HCT116 (cell line): Measurements from ENCODE around the gene ECT2. TPM values are rescaled to one million over a fixed set of nuclear protein-coding genes. Genes with fewer than 3 reads are reported as not detected.

Source experiments
- ATAC-seq: fragments of 200-7000 bp; cut with Tn5 transposase; 2 replicates; pipeline ENCODE4 v1.9.1; 2020; ENCODE audit warnings: mild to moderate bottlenecking, moderate library complexity
- BruUV-seq: library from RNA; stranded (reverse); fragments of 400-500 nt; replicated peaks from 2 replicates; lab custom pipeline; 2021; lab: Mats Ljungman, UMichigan
- CTCF ChIA-PET: fragments of 300-600 bp; sonication (Branson Sonifier 250); formaldehyde crosslinking; loops from one replicate; lab custom pipeline; 2021; ENCODE audit warnings: antibody characterized with exemption; lab: Charles Lee
- POLR2A ChIA-PET: fragments of 300-600, 350-600 bp; sonication (Branson Sonifier 250); formaldehyde crosslinking; loops from one replicate; lab custom pipeline; 2021; ENCODE audit warnings: antibody characterized with exemption; lab: Charles Lee
- RAD21 ChIA-PET, 2 experiments: fragments of 300-600 bp; sonication (Branson Sonifier 250); formaldehyde crosslinking; loops; one replicate each; lab custom pipeline; 2023; ENCODE audit warnings: low total read pairs in 2 of 2; ENCODE audit not compliant: uncharacterized antibody in 2 of 2, unreplicated experiment in 2 of 2, low non-redundant PET in 1 of 2; lab: Charles Lee
- DNase-seq: peaks from one replicate; pipeline ENCODE4 v3.0.0-alpha.2; 2010; ENCODE audit warnings: low read depth, low spot score
- H2AFZ ChIP-seq: fragments of 200-600 bp; shearing (Covaris generic), sonication (generic); 2 replicates; pipeline ENCODE4 v1.6.1; 2017; ENCODE audit warnings: low read depth, mixed run types, mixed read lengths, antibody characterized with exemption, low read length; ENCODE audit not compliant: poor library complexity, severe bottlenecking
- H3K27ac ChIP-seq: 2 replicates; pipeline ENCODE4 v1.5.1; 2012; ENCODE audit warnings: low read depth, low read length
- H3K27me3 ChIP-seq: fragments of 200-600 bp; sonication (generic); 2 replicates; pipeline ENCODE4 v1.6.1; 2016; ENCODE audit warnings: mixed run types, low read length, mixed read lengths; ENCODE audit not compliant: insufficient read depth
- H3K36me3 ChIP-seq, 2 experiments: fragments of 200-500 bp in 1 of 2; fragments of 200-600 bp in 1 of 2; sonication (Bioruptor generic) in 1 of 2; sonication (generic) in 1 of 2; 2 replicates each; pipeline versions ENCODE4 v1.5.1 to v1.6.1; 2014 to 2016; ENCODE audit warnings: low read length in 2 of 2, inconsistent platforms in 1 of 2, mixed read lengths in 1 of 2, mixed run types in 1 of 2; ENCODE audit not compliant: insufficient read depth in 2 of 2, control insufficient read depth in 1 of 2
- H3K4me1 ChIP-seq, 2 experiments: fragments of 200-600 bp in 1 of 2; sonication (generic) in 1 of 2; 2 replicates each; pipeline versions ENCODE4 v1.5.1 to v1.6.1; 2012 to 2017; ENCODE audit warnings: low read length in 2 of 2, inconsistent platforms in 1 of 2, mild to moderate bottlenecking in 1 of 2, mixed read lengths in 1 of 2, mixed run types in 1 of 2, moderate library complexity in 1 of 2; ENCODE audit not compliant: insufficient read depth in 2 of 2, control insufficient read depth in 1 of 2
- H3K4me2 ChIP-seq: fragments of 200-600 bp; sonication (generic); 2 replicates; pipeline ENCODE4 v1.6.1; 2017; ENCODE audit warnings: mixed run types, low read length, mixed read lengths
- H3K4me3 ChIP-seq, 2 experiments: fragments of 200-600 bp in 1 of 2; sonication (generic) in 1 of 2; replicated peaks in 1 of 2; 2 replicates each; pipeline ENCODE4 v1.5.1; 2011 to 2016; ENCODE audit warnings: low read length in 2 of 2, control low read depth in 1 of 2, low read depth in 1 of 2, mild to moderate bottlenecking in 1 of 2, mixed read lengths in 1 of 2, mixed run types in 1 of 2
- H3K79me2 ChIP-seq: fragments of 200-600 bp; sonication (generic); 2 replicates; pipeline ENCODE4 v1.6.1; 2017; ENCODE audit warnings: mild to moderate bottlenecking, mixed run types, low read length, moderate library complexity, mixed read lengths; ENCODE audit not compliant: insufficient read depth
- H3K9ac ChIP-seq: fragments of 200-600 bp; sonication (generic); 2 replicates; pipeline ENCODE4 v1.6.1; 2016; ENCODE audit warnings: low read length, mixed read lengths
- H3K9me2 ChIP-seq: fragments of 200-600 bp; sonication (generic), shearing (Covaris generic); 2 replicates; pipeline ENCODE4 v1.6.1; 2017; ENCODE audit warnings: mixed run types, mild to moderate bottlenecking, moderate library complexity; ENCODE audit not compliant: insufficient read depth
- H3K9me3 ChIP-seq, 2 experiments: fragments of 200-500 bp in 1 of 2; fragments of 200-600 bp in 1 of 2; sonication (Bioruptor generic) in 1 of 2; sonication (generic) in 1 of 2; 2 replicates each; pipeline ENCODE4 v1.6.1; 2014 to 2017; ENCODE audit warnings: low read length in 2 of 2, mixed read lengths in 2 of 2, inconsistent platforms in 1 of 2, low read depth in 1 of 2, mild to moderate bottlenecking in 1 of 2, mixed run types in 1 of 2, moderate library complexity in 1 of 2; ENCODE audit not compliant: control insufficient read depth in 1 of 2, insufficient read depth in 1 of 2
- H4K20me1 ChIP-seq: fragments of 200-600 bp; sonication (generic), shearing (Covaris generic); 2 replicates; pipeline ENCODE4 v1.6.1; 2017; ENCODE audit warnings: mixed run types, mild to moderate bottlenecking, moderate library complexity; ENCODE audit not compliant: insufficient read depth
- CBX3 ChIP-seq: IDR thresholded peaks from 2 replicates; pipeline ENCODE4 v1.6.1; 2012; ENCODE audit warnings: low read depth
- CEBPB ChIP-seq: IDR thresholded peaks from 2 replicates; pipeline ENCODE4 v1.6.1; 2012; ENCODE audit warnings: low read depth
- CTCF ChIP-seq, 3 experiments: fragments of 200-600 bp in 1 of 3; sonication (generic) in 1 of 3; IDR thresholded peaks in 2 of 3; conservative IDR thresholded peaks in 1 of 3; 2 replicates each; pipeline ENCODE4 v1.5.1; 2012 to 2017; ENCODE audit warnings: low read depth in 2 of 3, low read length in 2 of 3, antibody characterized with exemption in 1 of 3, borderline replicate concordance in 1 of 3, control low read depth in 1 of 3, mild to moderate bottlenecking in 1 of 3, mixed read lengths in 1 of 3, mixed run types in 1 of 3, moderate library complexity in 1 of 3; ENCODE audit not compliant: insufficient read depth in 1 of 3
- EGR1 ChIP-seq: IDR thresholded peaks from 2 replicates; pipeline ENCODE4 v1.6.1; 2012; ENCODE audit warnings: low read depth
- EZH2phosphoT487 ChIP-seq: fragments of 200-600 bp; IDR thresholded peaks from 2 replicates; pipeline ENCODE4 v1.6.1; 2018; ENCODE audit warnings: antibody characterized with exemption, borderline replicate concordance
- FOSL1 ChIP-seq: IDR thresholded peaks from 2 replicates; pipeline ENCODE4 v1.6.1; 2012; ENCODE audit warnings: low read depth
- MAX ChIP-seq: IDR thresholded peaks from 2 replicates; pipeline ENCODE4 v1.6.1; 2012
- POLR2A ChIP-seq: IDR thresholded peaks from 2 replicates; pipeline ENCODE4 v1.7.0; 2011; ENCODE audit warnings: borderline replicate concordance; ENCODE audit not compliant: insufficient read depth, insufficient read length; ENCODE audit errors: extremely low read depth
- POLR2AphosphoS5 ChIP-seq: IDR thresholded peaks from 2 replicates; pipeline ENCODE4 v1.6.1; 2011; ENCODE audit warnings: mild to moderate bottlenecking, low read depth, low read length, moderate library complexity
- RAD21 ChIP-seq: IDR thresholded peaks from 2 replicates; pipeline ENCODE4 v1.6.1; 2012; ENCODE audit warnings: low read depth, mild to moderate bottlenecking
- SIN3A ChIP-seq: IDR thresholded peaks from 2 replicates; pipeline ENCODE4 v1.6.1; 2012; ENCODE audit warnings: low read depth
- SP1 ChIP-seq: IDR thresholded peaks from 2 replicates; pipeline ENCODE4 v1.6.1; 2012; ENCODE audit warnings: low read depth
- SRF ChIP-seq: IDR thresholded peaks from 2 replicates; pipeline ENCODE4 v1.6.1; 2012; ENCODE audit warnings: low read depth
- TCF7L2 ChIP-seq: IDR thresholded peaks from 2 replicates; pipeline ENCODE4 v1.7.0; 2011; ENCODE audit warnings: borderline replicate concordance, inconsistent platforms; ENCODE audit not compliant: insufficient read depth, insufficient read length; ENCODE audit errors: extremely low read depth
- ZNF274 ChIP-seq: fragments of 200-500 bp; sonication (Bioruptor generic); IDR thresholded peaks from 2 replicates; pipeline ENCODE4 v1.6.1; 2014; ENCODE audit warnings: mild to moderate bottlenecking, low read depth, low read length, inconsistent platforms
- intact Hi-C: fragments of 100-400 bp; cut with micrococcal nuclease; formaldehyde crosslinking; loops from 2 replicates; pipeline ENCODE4 v1.10.0; 2022
- total RNA-seq: library from RNA; stranded (reverse); gene quantifications from one replicate; pipeline ENCODE4 v1.2.1, GENCODE V29; 2021; ENCODE audit not compliant: unreplicated experiment
- TF ChIP-seq, protein P1 (sequence below): IDR thresholded peaks from 2 replicates; pipeline ENCODE4 v1.6.1; 2011; ENCODE audit warnings: mild to moderate bottlenecking, low read length, moderate library complexity; ENCODE audit not compliant: insufficient replicate concordance; ENCODE audit errors: extremely low read depth
- TF ChIP-seq, protein P2 (sequence below): IDR thresholded peaks from 2 replicates; pipeline ENCODE4 v1.6.1; 2012; ENCODE audit warnings: low read depth
- TF ChIP-seq, protein P3 (sequence below): IDR thresholded peaks from 2 replicates; pipeline ENCODE4 v1.6.1; 2012

The ECT2 gene
- total RNA-seq, 1 experiment from 2014 or later, result 95.6 TPM

- H3K4me2 ChIP-seq, result no peak overlapping the region
- BruUV-seq, result no TSS peak
- CTCF ChIA-PET, result interaction anchor here (0.9 to 1.6 kb wide), 5 partner anchors 9 to 99 kb away, joined by 3 to 4 read pairs (median 4); no protein-coding TSS in a partner anchor
Measured at GRCh38 chr3:172836390-172836997, 86.0 kb downstream of the ECT2 start.

More at GRCh38 chr3:172836390-172836997, 86.0 kb downstream of the ECT2 start:
- H3K4me3 ChIP-seq, result no peak overlapping the region
- ATAC-seq, result peak; percentile 84
- H3K9me3 ChIP-seq, result no peaks in the 10 kb centered on the region
- TF ChIP-seq ZNF274 (no peak), TCF7L2 (no peak), EGR1 (no peak), CBX3 (no peak), SP1 (no peak), SIN3A (no peak), RAD21 (peak; percentile 62), MAX (no peak), FOSL1 (0 out of 2 replicates have a peak, but pooled peaks have one; percentile 9), SRF (no peak), CTCF (IDR thresholded peaks at IDR 0.05 in 2 of 3, conservative IDR thresholded peaks at IDR 0.05 in 1 of 3; ENCODE audit: borderline replicate concordance in 1 of 3, insufficient read depth in 1 of 3, low read depth in 2 of 3, low read length in 2 of 3) (peak; percentile 39 to 80 (median 78); a peak in 5 of 6 replicates), POLR2AphosphoS5 (no peak), EZH2phosphoT487 (no peak), CEBPB (no peak), POLR2A (no peak)
- TF ChIP-seq, protein P1, sequence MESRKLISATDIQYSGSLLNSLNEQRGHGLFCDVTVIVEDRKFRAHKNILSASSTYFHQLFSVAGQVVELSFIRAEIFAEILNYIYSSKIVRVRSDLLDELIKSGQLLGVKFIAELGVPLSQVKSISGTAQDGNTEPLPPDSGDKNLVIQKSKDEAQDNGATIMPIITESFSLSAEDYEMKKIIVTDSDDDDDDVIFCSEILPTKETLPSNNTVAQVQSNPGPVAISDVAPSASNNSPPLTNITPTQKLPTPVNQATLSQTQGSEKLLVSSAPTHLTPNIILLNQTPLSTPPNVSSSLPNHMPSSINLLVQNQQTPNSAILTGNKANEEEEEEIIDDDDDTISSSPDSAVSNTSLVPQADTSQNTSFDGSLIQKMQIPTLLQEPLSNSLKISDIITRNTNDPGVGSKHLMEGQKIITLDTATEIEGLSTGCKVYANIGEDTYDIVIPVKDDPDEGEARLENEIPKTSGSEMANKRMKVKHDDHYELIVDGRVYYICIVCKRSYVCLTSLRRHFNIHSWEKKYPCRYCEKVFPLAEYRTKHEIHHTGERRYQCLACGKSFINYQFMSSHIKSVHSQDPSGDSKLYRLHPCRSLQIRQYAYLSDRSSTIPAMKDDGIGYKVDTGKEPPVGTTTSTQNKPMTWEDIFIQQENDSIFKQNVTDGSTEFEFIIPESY, result no peak
- TF ChIP-seq, protein P2, sequence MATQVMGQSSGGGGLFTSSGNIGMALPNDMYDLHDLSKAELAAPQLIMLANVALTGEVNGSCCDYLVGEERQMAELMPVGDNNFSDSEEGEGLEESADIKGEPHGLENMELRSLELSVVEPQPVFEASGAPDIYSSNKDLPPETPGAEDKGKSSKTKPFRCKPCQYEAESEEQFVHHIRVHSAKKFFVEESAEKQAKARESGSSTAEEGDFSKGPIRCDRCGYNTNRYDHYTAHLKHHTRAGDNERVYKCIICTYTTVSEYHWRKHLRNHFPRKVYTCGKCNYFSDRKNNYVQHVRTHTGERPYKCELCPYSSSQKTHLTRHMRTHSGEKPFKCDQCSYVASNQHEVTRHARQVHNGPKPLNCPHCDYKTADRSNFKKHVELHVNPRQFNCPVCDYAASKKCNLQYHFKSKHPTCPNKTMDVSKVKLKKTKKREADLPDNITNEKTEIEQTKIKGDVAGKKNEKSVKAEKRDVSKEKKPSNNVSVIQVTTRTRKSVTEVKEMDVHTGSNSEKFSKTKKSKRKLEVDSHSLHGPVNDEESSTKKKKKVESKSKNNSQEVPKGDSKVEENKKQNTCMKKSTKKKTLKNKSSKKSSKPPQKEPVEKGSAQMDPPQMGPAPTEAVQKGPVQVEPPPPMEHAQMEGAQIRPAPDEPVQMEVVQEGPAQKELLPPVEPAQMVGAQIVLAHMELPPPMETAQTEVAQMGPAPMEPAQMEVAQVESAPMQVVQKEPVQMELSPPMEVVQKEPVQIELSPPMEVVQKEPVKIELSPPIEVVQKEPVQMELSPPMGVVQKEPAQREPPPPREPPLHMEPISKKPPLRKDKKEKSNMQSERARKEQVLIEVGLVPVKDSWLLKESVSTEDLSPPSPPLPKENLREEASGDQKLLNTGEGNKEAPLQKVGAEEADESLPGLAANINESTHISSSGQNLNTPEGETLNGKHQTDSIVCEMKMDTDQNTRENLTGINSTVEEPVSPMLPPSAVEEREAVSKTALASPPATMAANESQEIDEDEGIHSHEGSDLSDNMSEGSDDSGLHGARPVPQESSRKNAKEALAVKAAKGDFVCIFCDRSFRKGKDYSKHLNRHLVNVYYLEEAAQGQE, result no peak
- TF ChIP-seq, protein P3, sequence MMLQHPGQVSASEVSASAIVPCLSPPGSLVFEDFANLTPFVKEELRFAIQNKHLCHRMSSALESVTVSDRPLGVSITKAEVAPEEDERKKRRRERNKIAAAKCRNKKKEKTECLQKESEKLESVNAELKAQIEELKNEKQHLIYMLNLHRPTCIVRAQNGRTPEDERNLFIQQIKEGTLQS, result no peak
- TF ChIP-seq, all 23 proteins: peak for 3
- no peaks in the 10 kb centered on the region; the same call in 1 of the 2 replicates for H4K20me1 ChIP-seq
- POLR2A ChIA-PET, result no interaction called here
- H3K4me1 ChIP-seq, result no peaks in the 10 kb centered on the region
- no peak overlapping the region for H2AFZ ChIP-seq
- H3K9ac ChIP-seq, result no peak overlapping the region
- no peaks in the 10 kb centered on the region for H3K9me2 ChIP-seq
- H3K27ac ChIP-seq, result no peak overlapping the region
- DNase-seq, result peak; percentile 32
- no peaks in the 10 kb centered on the region for H3K79me2 ChIP-seq
- intact Hi-C loops, result loop anchor here (5.0 kb wide), 1 partner anchor 211 kb away; no protein-coding TSS in a partner anchor
- no peaks in the 10 kb centered on the region; the same call in 1 of the 2 replicates for H3K27me3 ChIP-seq
- H3K36me3 ChIP-seq, result no peaks in the 10 kb centered on the region
- RAD21 ChIA-PET, result no interaction called here
